GM12801 (cell line): ENCODE results near the gene GMCL1.

Experiments
- TF ChIP-seq, protein P1 (sequence below): IDR thresholded peaks from one replicate; pipeline ENCODE4 v1.5.1; 2011; ENCODE audit warnings: control low read depth; ENCODE audit not compliant: insufficient read length; ENCODE audit errors: extremely low read depth

The GMCL1 gene

DNA sequence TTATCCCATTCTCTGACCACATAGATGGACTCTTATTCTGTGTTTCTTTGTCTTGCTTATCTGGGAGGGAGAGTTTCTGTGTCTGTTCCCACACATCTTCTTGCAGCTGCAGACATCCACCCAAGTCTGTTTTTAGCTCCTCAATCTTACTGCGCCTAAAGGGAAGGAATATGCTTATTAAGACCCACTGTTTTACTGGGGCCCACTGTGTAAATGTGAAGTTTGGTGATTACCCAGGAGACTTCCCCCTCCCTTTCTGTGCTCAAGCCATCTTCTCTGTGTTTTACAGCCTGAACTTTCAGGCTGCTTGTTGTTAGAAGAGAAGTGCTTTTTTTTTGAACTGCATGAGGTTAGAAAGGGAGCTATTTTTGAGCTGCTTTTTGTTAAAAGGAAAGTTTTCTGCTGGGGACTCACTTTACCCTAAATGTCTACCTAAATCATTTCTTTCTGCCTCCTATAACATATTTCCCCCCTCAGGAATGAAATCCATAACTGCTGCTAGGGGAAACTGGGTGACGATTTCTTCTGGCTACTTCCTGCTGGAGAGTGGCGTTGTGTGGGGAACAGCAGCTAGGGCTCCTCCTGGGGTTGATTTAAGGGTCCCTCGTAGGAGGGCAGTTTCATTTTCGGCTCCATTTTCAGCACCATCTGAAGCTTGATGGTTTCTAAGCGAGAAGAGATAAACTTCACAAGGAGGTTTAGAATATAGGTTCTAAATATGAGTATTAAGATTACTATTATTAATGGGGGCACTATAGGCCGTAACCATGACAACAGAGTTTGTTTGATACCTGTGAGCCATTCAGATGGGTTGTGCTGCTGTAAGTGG, 39.5 kb upstream of the GMCL1 start:
- TF ChIP-seq, protein P1, sequence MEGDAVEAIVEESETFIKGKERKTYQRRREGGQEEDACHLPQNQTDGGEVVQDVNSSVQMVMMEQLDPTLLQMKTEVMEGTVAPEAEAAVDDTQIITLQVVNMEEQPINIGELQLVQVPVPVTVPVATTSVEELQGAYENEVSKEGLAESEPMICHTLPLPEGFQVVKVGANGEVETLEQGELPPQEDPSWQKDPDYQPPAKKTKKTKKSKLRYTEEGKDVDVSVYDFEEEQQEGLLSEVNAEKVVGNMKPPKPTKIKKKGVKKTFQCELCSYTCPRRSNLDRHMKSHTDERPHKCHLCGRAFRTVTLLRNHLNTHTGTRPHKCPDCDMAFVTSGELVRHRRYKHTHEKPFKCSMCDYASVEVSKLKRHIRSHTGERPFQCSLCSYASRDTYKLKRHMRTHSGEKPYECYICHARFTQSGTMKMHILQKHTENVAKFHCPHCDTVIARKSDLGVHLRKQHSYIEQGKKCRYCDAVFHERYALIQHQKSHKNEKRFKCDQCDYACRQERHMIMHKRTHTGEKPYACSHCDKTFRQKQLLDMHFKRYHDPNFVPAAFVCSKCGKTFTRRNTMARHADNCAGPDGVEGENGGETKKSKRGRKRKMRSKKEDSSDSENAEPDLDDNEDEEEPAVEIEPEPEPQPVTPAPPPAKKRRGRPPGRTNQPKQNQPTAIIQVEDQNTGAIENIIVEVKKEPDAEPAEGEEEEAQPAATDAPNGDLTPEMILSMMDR, result no peak

DNA sequence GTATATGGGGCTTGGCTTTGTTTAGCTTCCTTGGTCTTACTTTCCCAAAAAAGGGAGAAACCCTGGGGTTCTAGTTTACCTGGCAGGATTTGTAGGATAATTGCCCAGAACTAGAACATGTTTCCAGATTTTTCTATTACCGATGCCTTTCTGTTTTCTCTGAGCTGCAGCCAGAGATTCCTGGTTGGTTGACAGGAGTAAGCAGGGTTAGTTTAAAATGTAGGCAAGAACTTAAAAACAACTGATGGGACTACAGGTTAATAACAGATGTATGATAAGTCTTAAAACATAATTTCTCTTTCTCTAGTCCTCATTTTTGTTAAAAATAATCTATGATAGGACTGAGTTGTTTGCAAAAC, 38.9 kb upstream of the GMCL1 start:
- TF ChIP-seq, protein P1, result no peak

DNA sequence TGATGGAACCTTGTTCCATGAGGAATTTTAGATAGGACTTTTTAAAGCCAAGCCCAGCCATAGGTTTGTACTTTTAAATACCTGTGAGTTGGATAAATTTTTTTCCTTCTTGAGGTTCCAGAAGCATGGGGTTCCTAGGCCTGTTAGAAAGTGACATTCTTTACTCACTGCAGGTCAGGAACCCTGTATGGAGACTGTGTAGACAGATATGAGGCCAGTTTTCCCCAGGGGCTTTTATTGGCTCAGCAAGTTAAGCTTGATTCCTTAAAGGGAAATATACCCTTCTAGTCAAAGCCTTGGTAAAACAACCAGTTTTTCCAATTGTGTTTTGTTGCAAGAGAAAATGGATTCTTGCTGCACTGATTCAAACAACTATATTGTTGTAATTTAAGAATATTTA, 38.4 kb upstream of the GMCL1 start:
- TF ChIP-seq, protein P1, result no peak

DNA sequence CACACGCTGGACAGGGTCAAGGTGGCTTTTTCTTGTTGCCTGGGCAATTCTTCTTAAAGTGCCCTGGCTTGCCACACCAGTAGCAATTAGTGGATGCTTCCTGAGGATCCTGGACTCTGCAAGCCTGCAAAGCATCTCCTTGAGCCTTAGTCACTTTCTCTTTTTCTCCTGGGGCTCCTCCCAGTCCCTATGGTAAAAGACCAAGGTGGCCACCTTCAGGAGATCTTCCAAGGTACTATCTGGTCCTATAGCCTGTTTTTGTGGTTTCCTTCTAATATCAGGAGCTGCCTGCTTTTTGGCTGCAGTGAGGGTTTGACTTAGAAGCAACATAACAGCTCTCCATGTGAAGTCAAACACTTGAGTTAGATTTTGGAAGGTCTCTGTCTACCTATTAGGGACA, 33.3 kb upstream of the GMCL1 start:
- TF ChIP-seq, protein P1, result no peak

DNA sequence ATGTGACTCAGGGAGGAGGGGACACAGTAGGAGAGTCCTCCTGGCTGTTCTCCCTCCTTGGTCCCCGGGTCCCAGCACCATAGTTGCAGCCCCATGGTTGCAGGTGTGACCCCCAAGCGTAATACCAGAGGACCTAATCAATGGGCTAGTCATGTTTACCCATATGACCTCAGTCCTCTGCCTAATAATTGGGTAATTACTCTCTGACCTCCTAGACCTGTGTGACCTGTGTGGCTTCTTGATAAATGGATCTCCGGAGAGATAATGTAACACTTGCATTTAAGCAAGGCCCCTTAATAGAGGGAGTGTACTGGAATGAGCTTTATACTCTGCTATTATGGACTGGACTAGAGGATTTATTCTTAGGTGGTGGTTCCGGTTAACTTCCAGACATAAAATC, 32.2 kb upstream of the GMCL1 start:
- TF ChIP-seq, protein P1, result no peak

DNA sequence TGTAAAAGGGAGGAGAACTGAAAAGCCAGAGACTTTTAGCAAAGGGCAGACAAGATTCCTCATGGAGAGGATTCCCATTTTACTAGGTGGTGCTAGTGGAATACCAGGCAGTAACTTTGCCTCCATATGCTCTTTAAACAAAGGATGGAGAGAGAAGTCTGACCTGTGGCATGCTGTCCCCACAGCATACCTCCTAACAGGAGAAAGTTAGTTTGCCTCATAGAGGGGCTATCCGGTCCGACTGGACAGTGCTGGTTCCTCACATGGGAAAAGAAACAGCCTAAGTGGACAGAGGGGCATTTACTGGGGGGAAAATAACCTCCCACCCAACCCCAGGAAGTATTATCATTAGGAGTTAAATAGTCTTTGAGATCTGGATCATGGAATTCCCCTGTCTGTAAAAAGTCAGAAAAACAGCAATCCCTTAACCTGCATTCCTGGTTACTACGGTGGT, 31.6 kb upstream of the GMCL1 start:
- TF ChIP-seq, protein P1, result no peak

DNA sequence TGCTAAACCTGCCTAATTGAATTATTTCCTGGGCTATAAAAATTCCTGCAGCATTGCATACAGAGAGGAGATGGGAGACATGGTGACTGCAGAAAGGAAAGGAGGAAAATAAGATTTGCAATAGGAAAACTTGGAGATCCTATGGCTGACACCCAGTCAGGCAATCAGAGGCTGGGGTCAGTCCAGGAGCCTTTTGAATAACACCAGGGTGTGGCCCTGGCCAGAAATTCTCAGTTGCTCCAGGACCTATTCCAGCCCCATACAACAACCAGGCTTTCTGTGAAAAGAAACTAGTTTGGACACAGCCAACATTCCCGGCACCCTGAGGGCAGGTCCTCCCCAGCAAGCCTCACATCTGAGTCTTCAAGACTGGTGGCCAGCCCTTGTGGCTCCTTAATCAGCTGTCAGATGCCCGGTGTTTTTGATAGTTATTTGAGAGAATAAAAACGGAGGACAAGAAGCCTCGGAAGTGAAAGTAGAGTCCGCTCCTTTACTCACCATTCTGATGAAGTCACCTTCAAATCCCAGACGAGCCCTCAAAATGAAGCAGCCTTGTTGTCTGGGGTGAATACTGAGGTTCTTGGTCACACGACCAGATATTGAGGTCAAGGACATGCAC, 31.1 kb upstream of the GMCL1 start:
- TF ChIP-seq, protein P1, result no peak
